ENCODE results near the gene NPLOC4. TPM values are rescaled to one million over a fixed set of nuclear protein-coding genes. Genes with fewer than 3 reads are reported as not detected.

NPLOC4 gene
- total and polyA plus RNA-seq, 9 of the 15 experiments (the other 6 are each of a cell fraction or from before 2014, with no cell fraction given), result 1.5 to 116 (median 64.5) TPM

- TF ChIP-seq PRDM10 (IDR thresholded peaks at IDR 0.05; ENCODE audit: partially characterized antibody), result no peak
- no peak for TF ChIP-seq UBTF (IDR thresholded peaks at IDR 0.05; ENCODE audit: borderline replicate concordance in 1 of 2, low read depth in 2 of 2, low read length in 2 of 2)
- peak; percentile 94; the same call in 1 of the 2 replicates for TF ChIP-seq ZNF589 (CRISPR knock-in tag; IDR thresholded peaks at IDR 0.05; ENCODE audit: low read depth)
- TF ChIP-seq GATAD2B (IDR thresholded peaks at IDR 0.05; ENCODE audit: borderline replicate concordance), result peak; percentile 100
- no peak for TF ChIP-seq ILK (tag; IDR thresholded peaks at IDR 0.05; ENCODE audit: borderline replicate concordance, low read depth)
- no peak for TF ChIP-seq TEAD2 (tag; IDR thresholded peaks at IDR 0.05)
- TF ChIP-seq ZNF507 (tag; conservative IDR thresholded peaks at IDR 0.05), result no peak
- no peak for TF ChIP-seq ZNF277 (CRISPR knock-in tag; IDR thresholded peaks at IDR 0.05; ENCODE audit: borderline replicate concordance)
- peak; percentile 20; the same call in 1 of the 2 replicates for TF ChIP-seq EGR1 (conservative IDR thresholded peaks at IDR 0.05)
- no peak for TF ChIP-seq ATF1 (CRISPR knock-in tag; IDR thresholded peaks at IDR 0.05)
- no peak for TF ChIP-seq ATF1 (tag; IDR thresholded peaks at IDR 0.05)
- TF ChIP-seq ATF7 (IDR thresholded peaks at IDR 0.05), result no peak
- TF ChIP-seq TARDBP (IDR thresholded peaks at IDR 0.05), result peak; percentile 57; the same call in 1 of the 2 replicates
- peak; percentile 61 for TF ChIP-seq NCOR1 (IDR thresholded peaks at IDR 0.05)
- no peak for TF ChIP-seq SAFB2 (IDR thresholded peaks at IDR 0.05; ENCODE audit: borderline replicate concordance, low read depth, low read length, severe bottlenecking)
- peak; percentile 19 for TF ChIP-seq NELFE (IDR thresholded peaks at IDR 0.05; ENCODE audit: insufficient read depth, insufficient read length)
- TF ChIP-seq SAFB (IDR thresholded peaks at IDR 0.05; ENCODE audit: borderline replicate concordance, low read depth, low read length), result peak; percentile 99
- no peak for TF ChIP-seq ATF2 (CRISPR knock-in tag; IDR thresholded peaks at IDR 0.05)
- no peak for TF ChIP-seq KAT2B (IDR thresholded peaks at IDR 0.05; ENCODE audit: low read depth, low read length)
- TF ChIP-seq ESRRB (CRISPR knock-in tag; IDR thresholded peaks at IDR 0.05; ENCODE audit: borderline replicate concordance), result no peak
Measured at GRCh38 chr17:81512562-81513371, 124.1 kb downstream of the NPLOC4 start, which contains the start of gene ACTG1 (continued).

Data from K562 (cell line).